Measurements from ENCODE around the gene DNMT3A.

The DNMT3A gene

GRCh38 chr2:25341753-25342371, at the start of gene DNMT3A:
Gene DNMT3A, minus strand, starts transcription at chr2:25341925. Its CDS starts 27,941 bp downstream, at chr2:25313984.
- peak in 1 of 2 donors; percentile 58 for DNase-seq (ENCODE audit: extremely low read depth in 1 of 2, low read depth in 1 of 2)

DNA sequence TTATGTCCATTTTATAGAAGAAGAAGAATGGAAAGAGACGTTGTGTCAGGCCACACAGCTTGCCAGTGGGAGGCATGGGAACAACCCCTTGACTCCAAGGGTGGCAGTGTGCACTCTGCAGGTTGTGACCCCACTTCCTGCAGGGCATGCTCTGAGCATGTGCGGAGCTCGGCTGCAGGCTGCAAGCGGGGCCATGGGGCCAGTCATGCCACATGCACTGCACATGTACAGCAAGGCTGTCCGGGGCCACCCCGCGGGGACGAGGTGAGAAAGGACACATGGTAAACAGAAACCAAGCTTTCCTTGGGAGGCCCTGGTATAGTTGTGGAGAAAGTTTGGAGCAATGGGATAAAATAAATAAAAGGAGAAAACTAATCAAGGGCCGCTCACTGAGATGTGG, 47.4 kb upstream of the DNMT3A start:
- no peak for DNase-seq (ENCODE audit: extremely low read depth in 1 of 2, low read depth in 1 of 2)

DNA sequence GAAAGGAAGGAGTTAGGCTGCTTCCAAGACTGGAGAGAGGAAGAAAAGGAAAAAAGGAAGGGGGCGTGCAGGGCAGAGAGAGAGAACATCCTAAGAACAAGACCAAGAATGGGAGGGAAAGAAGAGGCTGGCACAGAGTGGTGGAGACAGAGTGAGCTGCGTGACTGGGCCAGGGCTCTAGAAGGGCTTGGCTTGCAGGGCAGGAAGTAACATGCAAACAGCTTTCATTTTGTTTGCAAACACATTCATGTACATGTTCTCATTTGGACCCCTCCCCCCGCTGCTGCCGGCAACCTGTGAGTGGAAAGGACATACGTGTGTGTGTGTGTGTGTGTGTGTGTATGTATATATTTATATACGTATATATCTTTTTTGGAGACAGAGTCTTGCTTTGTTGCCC, 46.8 kb upstream of the DNMT3A start:
- no peak for DNase-seq (ENCODE audit: extremely low read depth in 1 of 2, low read depth in 1 of 2)

GRCh38 chr2:25387876-25388449, 46.2 kb upstream of the DNMT3A start:
- DNase-seq (ENCODE audit: extremely low read depth in 1 of 2, low read depth in 1 of 2), result no peak

- DNase-seq (ENCODE audit: extremely low read depth in 1 of 2, low read depth in 1 of 2), result no peak
Measured at GRCh38 chr2:25386971-25387875, 45.5 kb upstream of the DNMT3A start.

GRCh38 chr2:25385910-25386309, 44.2 kb upstream of the DNMT3A start:
- DNase-seq (ENCODE audit: extremely low read depth in 1 of 2, low read depth in 1 of 2), result no peak

- DNase-seq (ENCODE audit: extremely low read depth in 1 of 2, low read depth in 1 of 2), result no peak
Measured at GRCh38 chr2:25383806-25384205, 42.1 kb upstream of the DNMT3A start.

GRCh38 chr2:25381502-25381901, 39.8 kb upstream of the DNMT3A start:
- no peak for DNase-seq (ENCODE audit: extremely low read depth in 1 of 2, low read depth in 1 of 2)

- DNase-seq (ENCODE audit: extremely low read depth in 1 of 2, low read depth in 1 of 2), result no peak
Measured at GRCh38 chr2:25380586-25381375, 39.1 kb upstream of the DNMT3A start.

- no peak for DNase-seq (ENCODE audit: extremely low read depth in 1 of 2, low read depth in 1 of 2)
Measured at GRCh38 chr2:25380023-25380422, 38.3 kb upstream of the DNMT3A start.

GRCh38 chr2:25379535-25379934, 37.8 kb upstream of the DNMT3A start:
- DNase-seq (ENCODE audit: extremely low read depth in 1 of 2, low read depth in 1 of 2), result no peak

DNA sequence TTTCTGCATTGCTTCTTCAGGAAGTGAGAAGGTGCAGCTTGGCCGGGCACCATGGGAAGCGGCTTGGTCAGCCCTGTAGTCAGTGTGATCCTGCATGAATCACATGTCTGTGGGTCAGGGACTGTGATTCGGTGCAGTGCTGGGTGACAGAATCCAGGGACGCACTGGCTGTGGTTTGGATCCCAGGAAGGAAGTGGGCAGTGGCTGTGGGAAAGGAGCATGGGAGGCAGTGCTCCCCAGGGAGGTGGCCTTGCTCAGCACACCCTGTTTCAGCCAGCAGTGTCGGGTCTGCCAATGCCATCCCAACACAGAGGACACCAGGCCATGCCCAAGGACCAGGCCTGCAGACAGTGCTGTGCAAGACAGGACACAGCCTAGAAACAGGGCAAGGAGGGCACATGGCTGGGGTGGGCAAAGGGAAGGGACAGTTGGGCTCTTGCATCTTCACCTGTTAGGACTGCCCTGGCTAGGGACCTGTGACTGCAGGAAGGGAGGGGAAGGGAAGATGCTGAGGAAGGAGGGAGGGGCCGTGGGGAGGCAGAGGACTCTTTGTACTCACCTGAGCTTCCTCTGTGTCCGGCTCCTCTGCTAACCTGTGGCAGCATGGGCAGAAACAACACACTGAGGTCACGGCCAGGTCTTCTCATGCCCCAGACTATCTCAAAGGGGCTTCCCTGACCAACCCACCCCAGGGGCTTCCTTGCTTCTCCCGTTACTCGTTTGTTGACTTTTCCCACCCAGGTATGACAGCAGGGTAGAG, 37.2 kb upstream of the DNMT3A start:
- DNase-seq (ENCODE audit: extremely low read depth in 1 of 2, low read depth in 1 of 2), result no peak

DNA sequence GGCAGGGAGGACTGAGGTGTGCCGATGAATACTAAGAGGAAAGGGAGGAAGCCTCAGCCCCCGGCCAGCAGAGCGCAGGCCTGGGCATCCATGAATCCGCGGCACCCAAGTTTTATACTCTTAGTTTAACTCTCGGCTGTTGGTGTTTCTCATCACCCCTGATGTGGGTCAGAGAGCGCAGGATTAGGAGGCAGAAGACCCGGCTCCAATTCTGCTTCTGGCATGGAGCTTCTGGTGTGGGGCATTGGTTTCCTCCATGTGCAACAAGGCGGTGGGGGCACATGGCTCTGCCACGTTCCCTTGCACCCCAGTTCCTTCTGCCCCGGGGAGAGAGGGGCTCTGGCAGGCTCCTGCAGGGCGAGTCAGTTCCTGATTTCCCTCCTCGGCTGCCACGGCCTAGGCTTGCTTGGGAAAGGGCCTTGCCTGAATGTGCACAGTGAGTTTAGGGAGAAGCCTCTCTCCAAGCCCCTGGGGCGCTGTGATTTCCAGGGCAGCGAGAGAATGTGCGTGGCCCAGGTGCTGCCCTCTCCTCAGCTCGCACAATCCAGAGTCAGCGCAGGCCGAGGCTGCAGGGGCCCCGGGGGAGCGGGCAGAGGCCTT, 36.2 kb upstream of the DNMT3A start:
- DNase-seq (ENCODE audit: extremely low read depth in 1 of 2, low read depth in 1 of 2), result no peak

DNA sequence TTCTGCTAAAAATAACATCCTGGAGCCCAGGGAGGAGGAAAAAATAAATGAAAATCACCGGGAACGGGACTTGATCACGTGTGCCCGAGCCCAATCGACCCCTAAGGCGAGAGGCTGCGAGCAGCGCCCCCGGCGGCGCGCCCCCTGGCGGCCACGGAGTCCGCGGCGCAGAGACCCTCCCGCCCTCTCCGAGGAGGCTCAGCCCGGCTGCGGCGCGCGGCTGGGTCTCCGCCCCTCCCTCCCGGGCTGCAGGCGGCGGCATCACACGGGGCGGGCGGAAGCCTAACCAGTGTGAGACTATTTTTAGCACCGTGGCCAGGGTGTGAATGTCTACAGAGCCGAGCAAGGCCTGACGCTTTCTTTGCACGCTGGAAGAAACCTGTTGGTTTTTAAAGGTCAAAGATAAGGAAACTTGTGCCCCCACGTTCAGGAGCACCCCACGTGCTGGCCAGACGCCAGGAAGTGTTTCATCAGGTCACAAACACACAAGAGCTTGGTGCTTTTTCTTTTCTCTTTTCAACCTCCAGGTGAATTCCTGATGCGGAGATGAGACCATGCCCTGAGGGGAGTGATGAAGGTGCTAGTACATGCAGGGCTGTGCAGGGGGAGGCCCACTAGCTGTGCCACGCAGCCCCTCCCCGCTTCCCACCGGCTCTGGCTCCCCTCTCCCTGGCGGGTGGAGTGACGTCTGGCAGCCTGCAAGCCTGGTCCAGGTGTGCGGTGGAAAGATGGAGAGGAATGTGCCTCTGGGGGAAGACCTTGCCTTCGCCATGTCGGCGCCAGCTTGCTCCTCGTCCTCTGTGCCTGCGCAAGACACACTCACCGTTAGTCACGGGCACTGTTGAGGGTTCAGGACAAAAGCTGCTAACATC, 35.3 kb upstream of the DNMT3A start:
- DNase-seq (ENCODE audit: extremely low read depth in 1 of 2, low read depth in 1 of 2), result peak; percentile 79 to 86

DNA sequence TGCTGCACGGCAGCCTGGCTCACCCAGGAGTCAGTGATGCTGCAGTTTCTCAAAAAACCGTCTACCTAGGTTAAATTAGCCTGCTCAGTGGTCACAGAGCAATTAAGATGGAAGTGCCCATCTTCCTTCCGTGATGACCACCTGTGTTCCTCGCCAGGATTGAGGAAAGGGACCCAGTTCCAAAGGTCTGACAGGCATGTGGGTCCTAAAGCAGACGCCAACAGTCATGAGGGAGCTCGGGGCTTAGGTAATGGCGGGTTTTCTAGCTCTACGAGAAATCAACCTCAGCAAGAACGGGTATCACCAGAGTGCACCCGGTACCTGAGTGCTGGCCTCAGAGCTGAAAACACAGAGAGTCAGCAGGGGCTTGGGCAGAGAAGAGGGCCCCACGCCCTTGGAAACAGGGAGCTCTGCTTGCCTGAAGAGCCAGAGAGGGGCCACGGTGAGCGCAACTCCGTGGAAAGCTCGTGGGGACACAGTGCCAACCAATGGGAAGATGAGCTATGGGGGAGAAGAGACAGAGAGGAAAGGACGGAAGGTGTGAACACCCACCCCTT, 34.3 kb upstream of the DNMT3A start:
- no peak for DNase-seq (ENCODE audit: extremely low read depth in 1 of 2, low read depth in 1 of 2)

DNA sequence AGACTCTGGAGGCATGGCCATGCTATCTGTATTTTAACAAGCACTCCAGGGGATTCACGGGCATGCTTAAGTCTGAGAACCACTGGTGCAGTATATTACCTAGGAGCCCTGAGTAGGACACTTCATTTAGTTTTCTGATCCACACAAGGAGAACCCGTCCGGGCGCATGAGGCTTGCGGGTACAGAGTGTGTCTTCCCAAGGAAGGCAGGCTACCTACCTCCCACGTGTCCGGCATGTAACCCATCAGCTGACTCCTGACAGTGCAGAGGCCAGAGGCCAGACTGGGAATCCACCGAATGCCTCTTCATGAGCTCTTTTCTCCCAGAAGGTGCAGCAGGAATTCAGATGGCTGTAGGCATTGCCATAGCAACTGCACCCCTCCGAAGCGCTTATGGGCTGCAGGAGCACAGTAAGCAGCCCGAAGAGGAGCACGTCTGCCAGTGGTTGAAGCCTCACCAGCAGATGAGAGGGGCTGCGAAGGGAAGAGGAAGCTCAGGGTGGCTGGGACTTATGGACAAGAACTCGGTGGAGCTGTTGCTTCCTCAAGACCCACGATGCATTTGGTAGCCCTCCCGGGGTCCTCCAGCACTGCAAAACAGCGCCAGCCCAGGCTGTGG, 33.8 kb upstream of the DNMT3A start:
- DNase-seq (ENCODE audit: extremely low read depth in 1 of 2, low read depth in 1 of 2), result no peak

- DNase-seq (ENCODE audit: extremely low read depth in 1 of 2, low read depth in 1 of 2), result no peak
Measured at GRCh38 chr2:25374827-25375226, 33.1 kb upstream of the DNMT3A start.

DNA sequence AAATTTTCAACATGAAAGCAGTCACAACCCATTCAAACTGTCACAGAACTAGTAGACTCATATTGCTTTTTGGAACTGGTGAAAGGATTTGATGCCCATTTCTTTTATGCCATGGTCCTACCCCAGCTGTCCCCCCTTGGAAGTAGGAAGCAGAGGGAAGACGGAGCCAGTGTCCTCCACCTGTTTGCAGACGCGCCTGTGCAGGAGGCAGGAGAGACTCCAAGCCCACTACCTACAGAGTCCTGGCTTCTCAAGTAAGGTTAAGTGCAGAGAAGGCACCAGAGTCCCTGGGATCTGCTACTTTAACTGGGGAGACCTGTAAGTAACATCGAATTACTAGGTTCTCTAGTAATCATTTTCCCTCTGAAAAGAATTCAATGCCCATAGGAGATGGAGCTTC, 32.7 kb upstream of the DNMT3A start:
- no peak for DNase-seq (ENCODE audit: extremely low read depth in 1 of 2, low read depth in 1 of 2)

Data from activated CD8-positive, alpha-beta memory T cell treated with anti-CD3 and anti-CD28 coated beads for 1 hour (primary cell).